ENCODE measurements around the gene NPFFR2.
"Not testable (repeated sequence)": the region's sequence is repeated elsewhere in the genome, so short reads cannot be mapped to it uniquely, and the experiment has no call there.

Gene NPFFR2

GRCh38 chr4:72112514-72113156, 80.8 kb downstream of the NPFFR2 start:
- DNase-seq: no peak

- no peak for DNase-seq
These were observed 86.2 kb downstream of the NPFFR2 start for GRCh38 chr4:72118017-72118416.

- DNase-seq: no peak
These were observed 88.1 kb downstream of the NPFFR2 start for GRCh38 chr4:72119946-72120345.

GRCh38 chr4:72128741-72129140, 96.9 kb downstream of the NPFFR2 start:
- DNase-seq: no peak

- DNase-seq: no peak
These were observed 104.6 kb downstream of the NPFFR2 start for GRCh38 chr4:72136429-72136828.

GRCh38 chr4:72139997-72140396, 108.2 kb downstream of the NPFFR2 start:
- DNase-seq: not testable (repeated sequence)

- DNase-seq: no peak
These were observed 112.4 kb downstream of the NPFFR2 start for GRCh38 chr4:72144241-72144640.

- no peak for DNase-seq
These were observed 120.9 kb downstream of the NPFFR2 start for GRCh38 chr4:72152731-72153130.

GRCh38 chr4:72153634-72154033, 121.8 kb downstream of the NPFFR2 start:
- DNase-seq: not testable (repeated sequence)

- DNase-seq: not testable (repeated sequence)
These were observed 137.5 kb downstream of the NPFFR2 start for GRCh38 chr4:72169285-72169684.

GRCh38 chr4:72169861-72170260, 138.1 kb downstream of the NPFFR2 start:
- no peak for DNase-seq

GRCh38 chr4:72171761-72172160, 140.0 kb downstream of the NPFFR2 start:
- DNase-seq: no peak

GRCh38 chr4:72179342-72179741, 147.5 kb downstream of the NPFFR2 start:
- no peak for DNase-seq

GRCh38 chr4:72186714-72187113, 154.9 kb downstream of the NPFFR2 start:
- DNase-seq: no peak

GRCh38 chr4:72194046-72194445, 162.2 kb downstream of the NPFFR2 start:
- no peak for DNase-seq

GRCh38 chr4:72194453-72194852, 162.7 kb downstream of the NPFFR2 start:
- DNase-seq: no peak

All from activated T-cell treated with anti-CD3 and anti-CD28 coated beads for 4 hours (primary cell).